GM10266 (cell line): ENCODE measurements around the gene PISD.

Experiments used
- DNase-seq: peaks from one replicate; pipeline ENCODE4 v3.0.0; 2012; ENCODE audit errors: extremely low spot score
- TF ChIP-seq, protein P1 (sequence below): IDR thresholded peaks from 2 replicates; pipeline ENCODE4 v1.5.1; 2012; ENCODE audit warnings: mild to moderate bottlenecking, low read depth; ENCODE audit not compliant: control insufficient read depth, insufficient read depth; ENCODE audit errors: missing control alignments

Gene PISD

GRCh38 chr22:31628969-31629708 lies 32.9 kb downstream of the PISD start:
- TF ChIP-seq, protein P1, sequence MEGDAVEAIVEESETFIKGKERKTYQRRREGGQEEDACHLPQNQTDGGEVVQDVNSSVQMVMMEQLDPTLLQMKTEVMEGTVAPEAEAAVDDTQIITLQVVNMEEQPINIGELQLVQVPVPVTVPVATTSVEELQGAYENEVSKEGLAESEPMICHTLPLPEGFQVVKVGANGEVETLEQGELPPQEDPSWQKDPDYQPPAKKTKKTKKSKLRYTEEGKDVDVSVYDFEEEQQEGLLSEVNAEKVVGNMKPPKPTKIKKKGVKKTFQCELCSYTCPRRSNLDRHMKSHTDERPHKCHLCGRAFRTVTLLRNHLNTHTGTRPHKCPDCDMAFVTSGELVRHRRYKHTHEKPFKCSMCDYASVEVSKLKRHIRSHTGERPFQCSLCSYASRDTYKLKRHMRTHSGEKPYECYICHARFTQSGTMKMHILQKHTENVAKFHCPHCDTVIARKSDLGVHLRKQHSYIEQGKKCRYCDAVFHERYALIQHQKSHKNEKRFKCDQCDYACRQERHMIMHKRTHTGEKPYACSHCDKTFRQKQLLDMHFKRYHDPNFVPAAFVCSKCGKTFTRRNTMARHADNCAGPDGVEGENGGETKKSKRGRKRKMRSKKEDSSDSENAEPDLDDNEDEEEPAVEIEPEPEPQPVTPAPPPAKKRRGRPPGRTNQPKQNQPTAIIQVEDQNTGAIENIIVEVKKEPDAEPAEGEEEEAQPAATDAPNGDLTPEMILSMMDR: no peak
- no peak for DNase-seq

DNA sequence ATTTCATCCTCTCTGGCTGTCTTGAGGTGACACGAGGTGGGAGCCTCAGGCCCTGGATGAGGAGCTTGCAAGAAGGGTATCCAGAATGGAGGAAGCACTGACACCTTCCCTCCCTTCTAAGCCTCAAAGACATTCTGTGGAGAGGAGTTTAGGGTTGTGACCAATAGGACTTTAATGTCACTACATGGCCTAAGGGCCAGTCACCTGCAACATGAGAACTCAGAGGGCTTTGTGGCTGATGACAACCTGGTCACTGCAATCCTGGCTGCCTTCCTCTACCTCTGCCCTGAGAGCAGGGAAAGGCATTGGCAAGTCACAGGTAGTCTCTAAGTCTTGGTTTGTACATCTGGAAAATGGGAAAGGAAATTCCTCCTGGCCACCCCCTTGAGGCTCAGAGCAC lies 33.7 kb downstream of the PISD start:
- TF ChIP-seq, protein P1: no peak
- no peak for DNase-seq

- TF ChIP-seq, protein P1: no peak
- no peak for DNase-seq
These were observed 34.7 kb downstream of the PISD start for GRCh38 chr22:31627223-31627731.

- no peak for DNase-seq
- TF ChIP-seq, protein P1: no peak
These were observed 35.4 kb downstream of the PISD start for GRCh38 chr22:31626427-31627150.

DNA sequence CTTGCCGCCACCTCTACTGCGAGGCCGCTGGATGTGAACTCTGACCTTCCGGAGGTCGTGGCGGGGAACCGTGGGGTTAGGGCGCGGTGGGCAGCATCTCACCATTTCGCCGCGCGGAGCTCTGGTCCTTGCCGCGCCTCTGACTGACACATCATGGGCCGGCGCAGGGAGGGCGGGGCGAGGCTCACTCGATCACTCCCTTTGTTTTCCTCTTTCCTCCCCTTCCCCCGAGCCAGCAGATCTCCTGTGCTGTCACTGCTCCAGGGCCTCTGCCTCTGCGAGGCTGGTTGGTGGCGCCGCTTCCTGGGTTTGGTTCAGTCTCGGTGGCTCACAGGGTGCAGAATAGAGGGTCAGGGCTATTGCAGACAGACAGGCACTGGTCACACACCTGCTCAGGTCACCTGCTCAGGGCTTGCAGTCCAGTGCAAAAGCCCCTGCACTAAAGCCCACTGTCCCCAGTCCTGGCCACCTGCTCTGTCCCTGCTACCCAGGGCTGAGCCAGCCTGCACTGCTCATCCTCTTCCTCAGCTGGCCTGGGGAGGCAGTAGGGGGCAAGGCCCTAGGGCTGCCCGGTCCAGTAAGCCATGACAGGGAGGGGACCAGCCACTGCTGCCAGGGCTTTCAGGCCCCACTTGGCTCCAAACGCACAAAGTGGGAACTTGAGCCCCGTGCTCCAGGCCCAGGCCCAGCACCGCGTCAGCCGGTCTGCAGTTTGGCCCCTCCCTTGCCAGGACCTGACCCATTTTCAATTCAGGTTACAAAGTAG lies 36.2 kb downstream of the PISD start:
- no peak for DNase-seq
- TF ChIP-seq, protein P1: no peak

DNA sequence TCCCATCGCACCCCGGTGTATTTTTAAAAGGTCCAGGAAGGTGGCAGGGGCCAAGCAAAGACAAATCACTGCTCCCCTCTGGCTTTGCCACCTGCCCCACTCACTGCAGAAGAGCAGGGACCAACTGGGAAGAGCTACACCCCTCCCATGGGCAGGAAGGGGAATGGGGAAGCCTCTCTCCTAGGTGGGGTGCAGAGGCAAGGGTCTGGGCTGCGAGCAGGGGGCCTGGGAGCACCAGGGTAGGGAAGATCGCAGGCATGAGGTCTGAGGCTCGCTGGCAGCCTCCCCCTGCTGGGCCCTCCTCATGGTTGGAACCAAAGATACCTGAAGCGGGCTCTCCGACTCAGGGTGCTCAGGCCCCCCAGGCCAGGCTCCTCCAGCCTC lies 36.8 kb downstream of the PISD start:
- TF ChIP-seq, protein P1: no peak
- DNase-seq: no peak
